Measurements from ENCODE around the gene RANBP9. TPM values are rescaled to one million over a fixed set of nuclear protein-coding genes. Genes with fewer than 3 reads are reported as not detected.

Gene RANBP9
- polyA plus RNA-seq, 1 experiment, result 14.4 TPM

DNA sequence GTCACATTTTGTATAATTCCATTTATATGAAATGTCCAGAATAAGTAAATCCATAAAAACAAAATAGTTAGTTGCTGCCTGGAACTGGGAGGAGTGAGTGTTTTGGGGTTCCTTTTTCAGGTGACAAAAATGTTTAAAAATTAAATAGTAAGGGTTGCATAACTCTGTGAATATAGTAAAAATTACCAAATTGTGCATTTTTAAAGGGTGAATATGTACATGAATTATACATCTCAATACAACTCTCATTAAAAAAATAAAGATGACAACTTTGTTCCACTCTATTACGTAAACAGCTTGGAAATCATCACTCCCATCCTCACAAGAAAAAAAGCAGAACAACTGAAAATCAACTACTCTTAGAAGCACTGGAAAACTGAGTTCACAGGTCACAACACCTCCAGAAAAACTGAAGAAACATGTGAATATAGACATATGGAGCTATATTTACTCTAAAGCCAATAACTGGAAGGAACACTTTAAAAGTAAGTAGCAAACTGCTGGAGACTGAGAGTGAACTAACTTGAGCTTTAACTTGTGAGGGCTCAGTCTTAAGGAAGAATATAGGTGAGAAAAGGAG, 40.0 kb downstream of the RANBP9 start:
- ChIA-PET POLR2A (interaction anchor here (0.6 kb wide), 1 partner anchor 10 kb away, joined by 5 read pairs; no protein-coding TSS in a partner anchor), CTCF (interaction anchor here (2.3 kb wide), 1 partner anchor 13 kb away, joined by 5 read pairs; no protein-coding TSS in a partner anchor)
- H3K4me3 ChIP-seq (ENCODE audit: low read depth, low read length), result no peak overlapping the region
- TF ChIP-seq, protein P1, sequence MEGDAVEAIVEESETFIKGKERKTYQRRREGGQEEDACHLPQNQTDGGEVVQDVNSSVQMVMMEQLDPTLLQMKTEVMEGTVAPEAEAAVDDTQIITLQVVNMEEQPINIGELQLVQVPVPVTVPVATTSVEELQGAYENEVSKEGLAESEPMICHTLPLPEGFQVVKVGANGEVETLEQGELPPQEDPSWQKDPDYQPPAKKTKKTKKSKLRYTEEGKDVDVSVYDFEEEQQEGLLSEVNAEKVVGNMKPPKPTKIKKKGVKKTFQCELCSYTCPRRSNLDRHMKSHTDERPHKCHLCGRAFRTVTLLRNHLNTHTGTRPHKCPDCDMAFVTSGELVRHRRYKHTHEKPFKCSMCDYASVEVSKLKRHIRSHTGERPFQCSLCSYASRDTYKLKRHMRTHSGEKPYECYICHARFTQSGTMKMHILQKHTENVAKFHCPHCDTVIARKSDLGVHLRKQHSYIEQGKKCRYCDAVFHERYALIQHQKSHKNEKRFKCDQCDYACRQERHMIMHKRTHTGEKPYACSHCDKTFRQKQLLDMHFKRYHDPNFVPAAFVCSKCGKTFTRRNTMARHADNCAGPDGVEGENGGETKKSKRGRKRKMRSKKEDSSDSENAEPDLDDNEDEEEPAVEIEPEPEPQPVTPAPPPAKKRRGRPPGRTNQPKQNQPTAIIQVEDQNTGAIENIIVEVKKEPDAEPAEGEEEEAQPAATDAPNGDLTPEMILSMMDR (IDR thresholded peaks at IDR 0.05; ENCODE audit: insufficient read depth, low read depth, low read length), result no peak
- H3K36me3 ChIP-seq (ENCODE audit: control insufficient read depth, insufficient read depth, low read length), result no peaks in the 10 kb centered on the region
- no peaks in the 10 kb centered on the region for H3K27me3 ChIP-seq (ENCODE audit: control insufficient read depth, insufficient read depth, low read length)
- DNase-seq (ENCODE audit: low read depth), result no peak

DNA sequence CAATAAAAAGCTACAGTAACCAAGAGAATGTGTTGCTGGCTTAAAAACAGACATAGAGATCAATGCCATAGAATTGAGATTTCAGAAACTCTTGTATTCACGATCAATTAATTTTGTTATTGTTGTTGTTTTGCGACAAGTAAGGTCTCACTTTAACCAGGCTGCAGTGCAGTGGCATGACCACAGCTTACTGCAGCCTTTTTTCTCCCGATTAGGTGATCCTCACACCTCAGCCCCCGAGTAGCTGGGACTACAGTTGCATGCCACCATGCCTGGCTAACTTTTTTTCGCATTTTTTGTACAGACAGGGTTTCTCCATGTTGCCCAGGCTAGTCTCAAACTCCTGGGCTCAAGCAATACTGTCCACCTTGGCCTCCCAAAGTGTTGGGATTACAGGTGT, 42.2 kb downstream of the RANBP9 start:
- TF ChIP-seq, protein P1 (IDR thresholded peaks at IDR 0.05; ENCODE audit: insufficient read depth, low read depth, low read length), result no peak
- ChIA-PET CTCF (no interaction called here), POLR2A (no interaction called here)
- Histone ChIP-seq H3K27me3 (ENCODE audit: control insufficient read depth, insufficient read depth, low read length) (no peaks in the 10 kb centered on the region), H3K4me3 (ENCODE audit: low read depth, low read length) (no peak overlapping the region), H3K36me3 (ENCODE audit: control insufficient read depth, insufficient read depth, low read length) (no peaks in the 10 kb centered on the region)
- DNase-seq (ENCODE audit: low read depth), result no peak

DNA sequence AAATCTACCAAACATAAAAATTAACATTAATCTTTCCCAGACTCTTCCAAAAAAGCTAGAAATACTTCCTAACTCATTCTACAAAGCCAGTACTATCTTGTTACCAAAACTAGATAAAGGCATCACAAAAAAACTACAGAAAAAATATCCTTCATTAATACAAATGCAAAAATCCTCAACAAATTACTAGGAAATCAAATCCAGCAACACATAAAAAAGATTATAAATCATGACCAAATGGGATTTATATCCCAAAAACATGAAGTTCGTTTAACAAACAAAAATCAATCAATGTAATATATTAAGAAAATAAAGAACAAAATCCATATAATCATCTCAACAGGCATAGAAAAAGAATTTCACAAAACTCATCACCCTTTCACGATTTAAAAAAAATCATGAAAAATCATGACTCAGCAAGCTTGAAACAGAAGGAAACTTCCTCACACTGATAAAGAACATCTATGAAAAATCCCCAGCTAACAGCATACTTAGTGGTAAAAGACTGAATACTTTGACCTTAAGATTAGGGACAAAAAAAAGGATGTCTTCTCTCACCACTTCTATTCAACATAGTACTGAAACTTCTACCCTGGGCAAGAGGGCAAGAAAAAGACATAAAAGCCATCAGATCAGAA, 43.2 kb downstream of the RANBP9 start:
- ChIA-PET POLR2A (no interaction called here), CTCF (interaction anchor here (0.6 kb wide), 1 partner anchor 1832 kb away, joined by 3 read pairs; no protein-coding TSS in a partner anchor)
- TF ChIP-seq, protein P1 (IDR thresholded peaks at IDR 0.05; ENCODE audit: insufficient read depth, low read depth, low read length), result no peak
- Histone ChIP-seq H3K4me3 (ENCODE audit: low read depth, low read length) (no peak overlapping the region), H3K36me3 (ENCODE audit: control insufficient read depth, insufficient read depth, low read length) (no peaks in the 10 kb centered on the region), H3K27me3 (ENCODE audit: control insufficient read depth, insufficient read depth, low read length) (no peaks in the 10 kb centered on the region)
- no peak for DNase-seq (ENCODE audit: low read depth)

DNA sequence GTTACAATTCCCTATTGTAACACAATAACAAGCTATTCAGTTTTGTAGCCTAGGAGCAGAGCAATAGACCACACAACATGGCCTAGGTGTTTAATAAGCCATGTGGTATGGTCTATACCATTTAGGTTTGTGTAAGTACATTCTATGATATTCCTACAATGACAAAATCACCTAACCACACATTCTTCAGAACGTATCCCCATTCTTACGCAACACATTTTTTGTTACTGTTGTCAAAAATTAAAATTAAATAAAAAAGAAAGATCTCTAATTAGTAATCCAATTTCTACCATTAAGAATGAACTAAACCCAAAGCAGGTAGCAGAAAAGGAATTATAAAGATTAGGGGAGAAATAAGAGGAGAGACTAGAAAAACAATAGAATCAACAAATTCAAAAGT, 44.0 kb downstream of the RANBP9 start:
- H3K27me3 ChIP-seq (ENCODE audit: control insufficient read depth, insufficient read depth, low read length), result no peaks in the 10 kb centered on the region
- H3K4me3 ChIP-seq (ENCODE audit: low read depth, low read length), result no peak overlapping the region
- POLR2A ChIA-PET, result no interaction called here
- CTCF ChIA-PET, result interaction anchor here (1.5 kb wide), 1 partner anchor 53 kb away, joined by 3 read pairs; the partner anchor contains the start of gene NOL7
- TF ChIP-seq, protein P1 (IDR thresholded peaks at IDR 0.05; ENCODE audit: insufficient read depth, low read depth, low read length), result no peak
- no peak for DNase-seq (ENCODE audit: low read depth)
- H3K36me3 ChIP-seq (ENCODE audit: control insufficient read depth, insufficient read depth, low read length), result no peaks in the 10 kb centered on the region

DNA sequence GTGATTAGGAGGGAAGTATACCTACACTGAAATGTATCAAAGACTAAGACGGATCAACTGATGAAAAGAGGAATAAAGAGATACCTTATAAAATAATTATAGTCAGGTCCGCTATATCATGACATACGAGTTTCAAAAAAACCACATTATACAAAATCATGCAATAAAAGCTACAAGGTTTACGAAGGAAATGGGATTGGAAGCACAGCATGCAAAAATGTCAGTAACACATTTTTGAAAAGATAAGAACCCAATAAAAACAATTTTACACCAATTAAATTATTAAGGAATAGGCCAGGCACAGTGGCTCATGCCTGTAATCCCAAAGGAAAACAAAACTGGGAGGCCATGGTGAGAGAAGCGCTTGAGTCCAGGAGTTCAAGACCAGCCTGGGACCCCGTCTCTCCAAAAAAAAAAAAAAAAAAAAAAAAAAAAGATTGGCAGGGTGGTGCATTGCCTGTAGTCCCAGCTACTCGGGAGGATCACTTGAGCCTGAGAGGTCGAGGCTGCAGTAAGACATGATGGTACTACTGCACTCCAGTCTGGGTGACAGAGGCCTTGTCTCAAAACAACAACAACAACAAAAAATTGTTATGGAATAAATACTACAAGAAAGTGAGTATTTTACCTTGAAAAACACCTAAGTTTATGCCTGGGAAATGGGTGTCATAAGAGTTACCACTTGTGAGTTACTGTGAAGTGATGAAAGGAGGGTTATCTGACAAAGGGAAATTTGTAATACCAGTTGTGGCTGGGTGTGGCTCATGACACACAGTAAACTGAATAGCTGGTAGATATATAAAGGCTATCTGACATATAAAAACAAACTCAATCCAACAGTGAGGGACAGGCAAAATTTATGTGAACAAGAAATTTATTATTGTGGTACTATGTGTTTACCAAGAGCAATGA, 45.2 kb downstream of the RANBP9 start:
- ChIA-PET CTCF (interaction anchor here (1.5 kb wide), 1 partner anchor 51 kb away, joined by 3 read pairs; the partner anchor contains the start of gene NOL7), POLR2A (no interaction called here)
- no peaks in the 10 kb centered on the region for H3K36me3 ChIP-seq (ENCODE audit: control insufficient read depth, insufficient read depth, low read length)
- no peak for DNase-seq (ENCODE audit: low read depth)
- no peaks in the 10 kb centered on the region for H3K27me3 ChIP-seq (ENCODE audit: control insufficient read depth, insufficient read depth, low read length)
- no peak overlapping the region for H3K4me3 ChIP-seq (ENCODE audit: low read depth, low read length)
- TF ChIP-seq, protein P1 (IDR thresholded peaks at IDR 0.05; ENCODE audit: insufficient read depth, low read depth, low read length), result no peak
